Measurements from ENCODE around the gene TTLL9.

Gene TTLL9

GRCh38 chr20:31934968-31935764 lies 64.7 kb downstream of the TTLL9 start:
- DNase-seq (ENCODE audit: insufficient read length, low spot score) = no peak
- FAIRE-seq = no peak

GRCh38 chr20:31936420-31936819 lies 66.0 kb downstream of the TTLL9 start:
- FAIRE-seq (no peak), DNase-seq (ENCODE audit: insufficient read length, low spot score) (no peak)

- DNase-seq (ENCODE audit: insufficient read length, low spot score) = no peak
- no peak for FAIRE-seq
These were observed 67.4 kb downstream of the TTLL9 start for GRCh38 chr20:31937820-31938219.

- DNase-seq (ENCODE audit: insufficient read length, low spot score) (no peak), FAIRE-seq (no peak)
These were observed 69.2 kb downstream of the TTLL9 start for GRCh38 chr20:31939661-31940060.

- DNase-seq (ENCODE audit: insufficient read length, low spot score) (no peak), FAIRE-seq (no peak)
These were observed 72.6 kb downstream of the TTLL9 start for GRCh38 chr20:31943052-31943471.

- no peak for FAIRE-seq
- no peak for DNase-seq (ENCODE audit: insufficient read length, low spot score)
These were observed 74.9 kb downstream of the TTLL9 start for GRCh38 chr20:31945319-31945718.

GRCh38 chr20:31945785-31946184 lies 75.4 kb downstream of the TTLL9 start:
- DNase-seq (ENCODE audit: insufficient read length, low spot score) (no peak), FAIRE-seq (no peak)

- FAIRE-seq = no peak
- no peak for DNase-seq (ENCODE audit: insufficient read length, low spot score)
These were observed 77.6 kb downstream of the TTLL9 start for GRCh38 chr20:31948008-31948407.

GRCh38 chr20:31949877-31950646 lies 79.6 kb downstream of the TTLL9 start:
- DNase-seq (ENCODE audit: insufficient read length, low spot score) = no peak
- FAIRE-seq = no peak

GRCh38 chr20:31951203-31951529 lies 80.7 kb downstream of the TTLL9 start:
- DNase-seq (ENCODE audit: insufficient read length, low spot score) (no peak), FAIRE-seq (no peak)

- FAIRE-seq = peak; percentile 96
- peak; percentile 90 for DNase-seq (ENCODE audit: insufficient read length, low spot score)
These were observed 81.4 kb downstream of the TTLL9 start, which contains the start of gene PDRG1 for GRCh38 chr20:31951530-31952453. Gene PDRG1, minus strand, starts transcription at chr20:31952046. Its CDS starts 85 bp downstream, at chr20:31951961.

GRCh38 chr20:31953556-31954148 lies 83.2 kb downstream of the TTLL9 start:
- DNase-seq (ENCODE audit: insufficient read length, low spot score) (no peak), FAIRE-seq (no peak)

GRCh38 chr20:31954500-31954899 lies 84.1 kb downstream of the TTLL9 start:
- FAIRE-seq (no peak), DNase-seq (ENCODE audit: insufficient read length, low spot score) (no peak)

- no peak for FAIRE-seq
- no peak for DNase-seq (ENCODE audit: insufficient read length, low spot score)
These were observed 86.4 kb downstream of the TTLL9 start for GRCh38 chr20:31956556-31957526.

- DNase-seq (ENCODE audit: insufficient read length, low spot score) = no peak
- no peak for FAIRE-seq
These were observed 92.3 kb downstream of the TTLL9 start for GRCh38 chr20:31962761-31963160.

GRCh38 chr20:31963889-31964288 lies 93.5 kb downstream of the TTLL9 start:
- FAIRE-seq = no peak
- no peak for DNase-seq (ENCODE audit: insufficient read length, low spot score)

- DNase-seq (ENCODE audit: insufficient read length, low spot score) (no peak), FAIRE-seq (no peak)
These were observed 96.7 kb downstream of the TTLL9 start for GRCh38 chr20:31966991-31967655.

GRCh38 chr20:31967830-31968249 lies 97.4 kb downstream of the TTLL9 start, which contains the start of gene XKR7:
Gene XKR7, plus strand, starts transcription at chr20:31968151. Its CDS starts 25 bp downstream, at chr20:31968176.
- FAIRE-seq = no peak
- DNase-seq (ENCODE audit: insufficient read length, low spot score) = no peak
